BJ (cell line): ENCODE measurements around the gene METRNL. TPM values are rescaled to one million over a fixed set of nuclear protein-coding genes. Genes with fewer than 3 reads are reported as not detected.

Experiments used
- CTCF ChIA-PET: fragments of 350-600 bp; formaldehyde crosslinking; extraction: SDS; loops from one replicate; lab custom pipeline; 2021; ENCODE audit warnings: antibody characterized with exemption, inconsistent platforms; lab: Yijun Ruan, JAX
- POLR2A ChIA-PET: fragments of 300-600 bp; sonication (Branson Sonifier 250); formaldehyde crosslinking; extraction: SDS; loops from one replicate; lab custom pipeline; 2021; ENCODE audit warnings: antibody characterized with exemption; lab: Charles Lee
- DNase-seq: peaks from one replicate; pipeline ENCODE4 v3.0.0-alpha.2; 2011; ENCODE audit warnings: low read depth
- H3K27me3 ChIP-seq: 2 replicates; pipeline ENCODE4 v1.6.0; 2011; ENCODE audit warnings: low read length; ENCODE audit not compliant: control insufficient read depth, insufficient read depth
- H3K36me3 ChIP-seq: 2 replicates; pipeline ENCODE4 v1.5.1; 2011; ENCODE audit warnings: low read length; ENCODE audit not compliant: control insufficient read depth, insufficient read depth
- H3K4me3 ChIP-seq: 2 replicates; pipeline ENCODE4 v1.5.1; 2011; ENCODE audit warnings: low read depth, mild to moderate bottlenecking, control low read depth, low read length
- CTCF ChIP-seq: IDR thresholded peaks from 2 replicates; pipeline ENCODE4 v1.5.1; 2011; ENCODE audit warnings: low read depth, mild to moderate bottlenecking, control low read depth, inconsistent platforms, low read length, moderate library complexity; ENCODE audit not compliant: insufficient read depth
- polyA plus RNA-seq: library from polyadenylated mRNA; depleted of rRNA; stranded (reverse); fragments of >200 nt; gene quantifications from 2 replicates; pipeline ENCODE4 v1.2.3, GENCODE V29; 2011

METRNL gene
- polyA plus RNA-seq, 1 experiment = 63.2 TPM

- TF ChIP-seq CTCF = no peak
- H3K27me3 ChIP-seq = peaks cover 4% of the 10 kb centered on the region
- CTCF ChIA-PET = interaction anchor here (0.9 kb wide), 1 partner anchor 60 kb away, joined by 3 read pairs; no protein-coding TSS in a partner anchor
- POLR2A ChIA-PET = no interaction called here
- no peaks in the 10 kb centered on the region for H3K36me3 ChIP-seq
- DNase-seq = no peak
- no peak overlapping the region for H3K4me3 ChIP-seq
Observed at GRCh38 chr17:83126275-83126811, 46.9 kb downstream of the METRNL start.

- ChIA-PET POLR2A (no interaction called here), CTCF (no interaction called here)
- Histone ChIP-seq H3K27me3 (peaks cover 4% of the 10 kb centered on the region; the same call in 1 of the 2 replicates), H3K36me3 (no peaks in the 10 kb centered on the region), H3K4me3 (no peak overlapping the region)
- TF ChIP-seq CTCF = no peak
- no peak for DNase-seq
Observed at GRCh38 chr17:83127431-83128160, 48.2 kb downstream of the METRNL start.

- no peak overlapping the region for H3K4me3 ChIP-seq
- CTCF ChIA-PET = no interaction called here
- peaks cover 4% of the 10 kb centered on the region; the same call in 1 of the 2 replicates for H3K27me3 ChIP-seq
- no peak for TF ChIP-seq CTCF
- DNase-seq = no peak
- no peaks in the 10 kb centered on the region for H3K36me3 ChIP-seq
- POLR2A ChIA-PET = no interaction called here
Observed at GRCh38 chr17:83128306-83129240, 49.2 kb downstream of the METRNL start.

- ChIA-PET CTCF (interaction anchor here (0.6 to 0.7 kb wide), 2 partner anchors 13 to 14 kb away, joined by 3 read pairs; no protein-coding TSS in a partner anchor), POLR2A (interaction anchor here (0.6 kb wide), 1 partner anchor 13 kb away, joined by 3 read pairs; no protein-coding TSS in a partner anchor)
- TF ChIP-seq CTCF = no peak
- H3K36me3 ChIP-seq = no peaks in the 10 kb centered on the region
- H3K4me3 ChIP-seq = no peak overlapping the region
- no peak for DNase-seq
- H3K27me3 ChIP-seq = peaks cover 2% of the 10 kb centered on the region; the same call in 1 of the 2 replicates
Observed at GRCh38 chr17:83129676-83130075, 50.3 kb downstream of the METRNL start.
